OCI-M1 (cell line): Measurements from ENCODE around the gene NOS2.
"Not testable (repeated sequence)": the region's sequence is repeated elsewhere in the genome, so short reads cannot be mapped to it uniquely, and the experiment has no call there.

Source experiments
- DNase-seq: peaks from one replicate; lab custom pipeline; 2025; lab: John Stamatoyannopoulos, UW

Gene NOS2

GRCh38 chr17:27753726-27754125, 46.6 kb downstream of the NOS2 start:
- DNase-seq: not testable (repeated sequence)

- DNase-seq: not testable (repeated sequence)
Measured at GRCh38 chr17:27752831-27753619, 47.3 kb downstream of the NOS2 start.

GRCh38 chr17:27751622-27752490, 48.5 kb downstream of the NOS2 start:
- DNase-seq: no peak

- no peak for DNase-seq
Measured at GRCh38 chr17:27751166-27751565, 49.2 kb downstream of the NOS2 start.

- not testable (repeated sequence) for DNase-seq
Measured at GRCh38 chr17:27749562-27750150, 50.7 kb downstream of the NOS2 start.

GRCh38 chr17:27748360-27748825, 51.9 kb downstream of the NOS2 start:
- DNase-seq: no peak

- no peak for DNase-seq
Measured at GRCh38 chr17:27747462-27748359, 52.6 kb downstream of the NOS2 start.

- DNase-seq: no peak
Measured at GRCh38 chr17:27746881-27747280, 53.4 kb downstream of the NOS2 start.

GRCh38 chr17:27746320-27746719, 54.0 kb downstream of the NOS2 start:
- DNase-seq: not testable (repeated sequence)

GRCh38 chr17:27745207-27745830, 55.0 kb downstream of the NOS2 start:
- not testable (repeated sequence) for DNase-seq

- peak; percentile 32 for DNase-seq
Measured at GRCh38 chr17:27743281-27743885, 56.9 kb downstream of the NOS2 start.

GRCh38 chr17:27741971-27742575, 58.3 kb downstream of the NOS2 start:
- DNase-seq: no peak

GRCh38 chr17:27741361-27741861, 58.9 kb downstream of the NOS2 start:
- DNase-seq: no peak

- not testable (repeated sequence) for DNase-seq
Measured at GRCh38 chr17:27740541-27740940, 59.8 kb downstream of the NOS2 start.

GRCh38 chr17:27733773-27734172, 66.6 kb downstream of the NOS2 start:
- DNase-seq: no peak

GRCh38 chr17:27732746-27733145, 67.6 kb downstream of the NOS2 start:
- not testable (repeated sequence) for DNase-seq

- DNase-seq: not testable (repeated sequence)
Measured at GRCh38 chr17:27725982-27726381, 74.3 kb downstream of the NOS2 start.

GRCh38 chr17:27721797-27722196, 78.5 kb downstream of the NOS2 start:
- DNase-seq: no peak
